Uterus (tissue), 2 donors: ENCODE data around the gene KCNC3.

ENCODE experiments used
- CTCF ChIP-seq, 4 experiments: fragments of 200-600 bp in 2 of 4; fragments of 450-650 bp in 2 of 4; sonication (generic) in 2 of 4; IDR thresholded peaks; one replicate each; pipeline ENCODE4 v1.5.1; 2016 to 2019; ENCODE audit warnings: antibody characterized with exemption in 4 of 4, mild to moderate bottlenecking in 2 of 4, moderate library complexity in 1 of 4
- POLR2A ChIP-seq, 2 donors: fragments of 450-650 bp; IDR thresholded peaks; one replicate each; pipeline ENCODE4 v1.6.1; 2016; ENCODE audit warnings: antibody characterized with exemption in 2 of 2, mild to moderate bottlenecking in 1 of 2, moderate library complexity in 1 of 2

DNA sequence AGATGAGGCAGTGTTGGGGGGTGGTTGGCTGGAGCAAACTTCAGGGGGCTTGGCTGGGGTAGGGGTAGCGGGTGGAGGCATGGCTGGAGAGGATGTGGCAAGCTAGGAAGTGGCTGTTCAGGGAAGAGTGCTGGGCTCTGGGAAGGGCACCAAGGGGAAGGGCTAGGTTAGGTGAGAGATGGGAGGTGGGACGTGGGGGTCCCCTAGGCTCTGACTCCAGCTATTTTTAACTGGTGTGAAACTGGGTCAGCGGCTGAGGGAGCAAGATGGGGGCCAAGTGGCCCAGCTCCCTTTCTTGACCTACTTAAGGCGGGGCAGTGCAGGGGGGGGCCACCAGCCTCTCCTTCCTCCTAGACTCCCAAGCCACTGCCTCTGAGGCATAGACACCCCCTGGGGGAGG lies 7.3 kb downstream of the KCNC3 start:
- TF ChIP-seq POLR2A (IDR thresholded peaks at IDR 0.05) (no peak), CTCF (IDR thresholded peaks at IDR 0.05) (no peak)
